Spleen (tissue), 7 donors: ENCODE results near the gene ENOPH1.
"Not testable (repeated sequence)": the region's sequence is repeated elsewhere in the genome, so short reads cannot be mapped to it uniquely, and the experiment has no call there.

Experiments
- POLR2AphosphoS5 ChIP-seq, 3 donors: sonication (generic); formaldehyde crosslinking; IDR thresholded peaks; one replicate each; pipeline ENCODE4 v1.5.1; 2017; ENCODE audit warnings: antibody characterized with exemption in 3 of 3
- TF ChIP-seq, protein P1 (sequence below), 11 experiments: fragments of 200-600 bp in 7 of 11; fragments of 450-650 bp in 4 of 11; sonication (generic) in 4 of 11; IDR thresholded peaks in 8 of 11; conservative IDR thresholded peaks in 3 of 11; 1 replicate in 7 of 11; 2 replicates in 4 of 11; pipeline versions ENCODE4 v1.4.0 to v1.8.0; 2016 to 2021; ENCODE audit warnings: antibody characterized with exemption in 11 of 11, inconsistent platforms in 4 of 11, mild to moderate bottlenecking in 1 of 11
- donor health status: DM: no; HTN: no; CAD: no; lungs with moderate emphysema.
- donor health status: DM: no; HTN: no; CAD: no.
- donor health status: DM: no; HTN: no; CAD: no.

GRCh38 chr4:82390061-82390460 lies 40.3 kb upstream of the ENOPH1 start:
- TF ChIP-seq, protein P1, sequence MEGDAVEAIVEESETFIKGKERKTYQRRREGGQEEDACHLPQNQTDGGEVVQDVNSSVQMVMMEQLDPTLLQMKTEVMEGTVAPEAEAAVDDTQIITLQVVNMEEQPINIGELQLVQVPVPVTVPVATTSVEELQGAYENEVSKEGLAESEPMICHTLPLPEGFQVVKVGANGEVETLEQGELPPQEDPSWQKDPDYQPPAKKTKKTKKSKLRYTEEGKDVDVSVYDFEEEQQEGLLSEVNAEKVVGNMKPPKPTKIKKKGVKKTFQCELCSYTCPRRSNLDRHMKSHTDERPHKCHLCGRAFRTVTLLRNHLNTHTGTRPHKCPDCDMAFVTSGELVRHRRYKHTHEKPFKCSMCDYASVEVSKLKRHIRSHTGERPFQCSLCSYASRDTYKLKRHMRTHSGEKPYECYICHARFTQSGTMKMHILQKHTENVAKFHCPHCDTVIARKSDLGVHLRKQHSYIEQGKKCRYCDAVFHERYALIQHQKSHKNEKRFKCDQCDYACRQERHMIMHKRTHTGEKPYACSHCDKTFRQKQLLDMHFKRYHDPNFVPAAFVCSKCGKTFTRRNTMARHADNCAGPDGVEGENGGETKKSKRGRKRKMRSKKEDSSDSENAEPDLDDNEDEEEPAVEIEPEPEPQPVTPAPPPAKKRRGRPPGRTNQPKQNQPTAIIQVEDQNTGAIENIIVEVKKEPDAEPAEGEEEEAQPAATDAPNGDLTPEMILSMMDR (IDR thresholded peaks at IDR 0.05 in 8 of 11, conservative IDR thresholded peaks at IDR 0.05 in 3 of 11) = not testable (repeated sequence)
- not testable (repeated sequence) for TF ChIP-seq POLR2AphosphoS5 (IDR thresholded peaks at IDR 0.05)
